GM21737 (cell line): ENCODE measurements around the gene KIF20A.
"Not testable (repeated sequence)": the region's sequence is repeated elsewhere in the genome, so short reads cannot be mapped to it uniquely, and the experiment has no call there.

Source experiments
- ATAC-seq: cut with Tn5 transposase; IDR thresholded peaks from one replicate; pipeline ENCODE4 v1.9.1; 2021; ENCODE audit warnings: mild to moderate bottlenecking, moderate library complexity; ENCODE audit not compliant: unreplicated experiment

KIF20A gene

GRCh38 chr5:138182808-138183207 lies 3.9 kb downstream of the KIF20A start:
- ATAC-seq = no peak

GRCh38 chr5:138186002-138186447 lies 7.1 kb downstream of the KIF20A start:
- ATAC-seq = no peak

GRCh38 chr5:138188626-138189025 lies 9.7 kb downstream of the KIF20A start:
- no peak for ATAC-seq

GRCh38 chr5:138192826-138193225 lies 13.9 kb downstream of the KIF20A start:
- ATAC-seq = no peak

- not testable (repeated sequence) for ATAC-seq
Measured at GRCh38 chr5:138193859-138194258, 14.9 kb downstream of the KIF20A start.

- ATAC-seq = no peak
Measured at GRCh38 chr5:138210985-138211384, 32.1 kb downstream of the KIF20A start.

- ATAC-seq = peak; percentile 10
Measured at GRCh38 chr5:138212828-138213160, 33.9 kb downstream of the KIF20A start.

GRCh38 chr5:138213161-138214029 lies 34.5 kb downstream of the KIF20A start, which contains the start of gene CDC23:
Gene CDC23, minus strand, starts transcription at chr5:138213323. Its CDS starts 11 bp downstream, at chr5:138213312.
- peak; percentile 96 for ATAC-seq

GRCh38 chr5:138216799-138217198 lies 37.9 kb downstream of the KIF20A start:
- no peak for ATAC-seq

GRCh38 chr5:138223532-138223931 lies 44.6 kb downstream of the KIF20A start:
- no peak for ATAC-seq

- ATAC-seq = no peak
Measured at GRCh38 chr5:138224712-138225111, 45.8 kb downstream of the KIF20A start.

GRCh38 chr5:138226910-138227309 lies 48.0 kb downstream of the KIF20A start:
- no peak for ATAC-seq

- no peak for ATAC-seq
Measured at GRCh38 chr5:138229387-138229786, 50.5 kb downstream of the KIF20A start.

- no peak for ATAC-seq
Measured at GRCh38 chr5:138230261-138230660, 51.3 kb downstream of the KIF20A start.

GRCh38 chr5:138230981-138231589 lies 52.2 kb downstream of the KIF20A start:
- no peak for ATAC-seq

- no peak for ATAC-seq
Measured at GRCh38 chr5:138233280-138233679, 54.4 kb downstream of the KIF20A start.

GRCh38 chr5:138234651-138235050 lies 55.7 kb downstream of the KIF20A start:
- ATAC-seq = no peak
